Measurements from ENCODE around the gene SDCBP2.

Gene SDCBP2

GRCh38 chr20:1293641-1294379 is 35.1 kb downstream of the SDCBP2 start:
- no peak for DNase-seq (ENCODE audit: extremely low read depth, low read depth)
- H3K4me3 ChIP-seq (replicated peaks; ENCODE audit: low read depth, low read length): no peak overlapping the region
- no peak for TF ChIP-seq CTCF (IDR thresholded peaks at IDR 0.05; ENCODE audit: low read depth, low read length, missing control alignments)

GRCh38 chr20:1292620-1293019 is 36.3 kb downstream of the SDCBP2 start:
- no peak for TF ChIP-seq CTCF (IDR thresholded peaks at IDR 0.05; ENCODE audit: low read depth, low read length, missing control alignments)
- no peak for DNase-seq (ENCODE audit: extremely low read depth, low read depth)
- no peak overlapping the region for H3K4me3 ChIP-seq (replicated peaks; ENCODE audit: low read depth, low read length)

- DNase-seq (ENCODE audit: extremely low read depth, low read depth): no peak
- TF ChIP-seq CTCF (IDR thresholded peaks at IDR 0.05; ENCODE audit: low read depth, low read length, missing control alignments): no peak
Observed at GRCh38 chr20:1291191-1291741, 37.7 kb downstream of the SDCBP2 start.

GRCh38 chr20:1287787-1288569 is 41.0 kb downstream of the SDCBP2 start:
- no peak overlapping the region for H3K4me3 ChIP-seq (replicated peaks; ENCODE audit: low read depth, low read length)
- no peak for DNase-seq (ENCODE audit: extremely low read depth, low read depth)
- TF ChIP-seq CTCF (IDR thresholded peaks at IDR 0.05; ENCODE audit: low read depth, low read length, missing control alignments): no peak

More at GRCh38 chr20:1291191-1291741, 37.7 kb downstream of the SDCBP2 start:
- H3K4me3 ChIP-seq (replicated peaks; ENCODE audit: low read depth, low read length): no peak overlapping the region

GRCh38 chr20:1287306-1287705 is 41.6 kb downstream of the SDCBP2 start:
- H3K4me3 ChIP-seq (replicated peaks; ENCODE audit: low read depth, low read length): no peak overlapping the region
- no peak for DNase-seq (ENCODE audit: extremely low read depth, low read depth)
- no peak for TF ChIP-seq CTCF (IDR thresholded peaks at IDR 0.05; ENCODE audit: low read depth, low read length, missing control alignments)

GRCh38 chr20:1286267-1287024 is 42.5 kb downstream of the SDCBP2 start:
- TF ChIP-seq CTCF (IDR thresholded peaks at IDR 0.05; ENCODE audit: low read depth, low read length, missing control alignments): no peak
- DNase-seq (ENCODE audit: extremely low read depth, low read depth): no peak
- H3K4me3 ChIP-seq (replicated peaks; ENCODE audit: low read depth, low read length): no peak overlapping the region

Measured in HFF-Myc (cell line).